Stomach (tissue), 9 donors: ENCODE results near the gene APBB3. TPM values are rescaled to one million over a fixed set of nuclear protein-coding genes. Genes with fewer than 3 reads are reported as not detected.
A peak's percentile ranks its signal among the peaks of the same experiment; 100 is the strongest.

Source experiments
- DNase-seq, 2 donors: peaks; one replicate each; pipeline versions ENCODE4 v3.0.0 to v3.0.0-alpha.2; 2013 to 2019
- H3K27ac ChIP-seq, 5 donors: fragments of 200-600 bp in 4 of 5; sonication (generic) in 4 of 5; one replicate each; pipeline ENCODE4 v1.5.1; 2013 to 2019; ENCODE audit warnings: mild to moderate bottlenecking in 1 of 5, moderate library complexity in 1 of 5
- H3K27me3 ChIP-seq, 3 donors: fragments of 200-600 bp; sonication (generic); one replicate each; pipeline ENCODE4 v1.5.1; 2017 to 2019; ENCODE audit warnings: mixed run types in 1 of 3
- H3K36me3 ChIP-seq, 4 donors: fragments of 200-600 bp; sonication (generic); 1 replicate in 3 of 4; 2 replicates in 1 of 4; pipeline ENCODE4 v1.5.1; 2016 to 2019
- H3K4me1 ChIP-seq, 4 donors: fragments of 200-600 bp; sonication (generic); one replicate each; pipeline ENCODE4 v1.5.1; 2016 to 2019
- H3K4me3 ChIP-seq, 4 donors: fragments of 200-600 bp; sonication (generic) in 3 of 4; one replicate each; pipeline ENCODE4 v1.5.1; 2016 to 2019; ENCODE audit warnings: mild to moderate bottlenecking in 1 of 4
- H3K9me3 ChIP-seq, 4 donors: fragments of 200-600 bp; sonication (generic); one replicate each; pipeline ENCODE4 v1.5.1; 2016 to 2019
- EP300 ChIP-seq: sonication (generic); formaldehyde crosslinking; IDR thresholded peaks from one replicate; pipeline ENCODE4 v1.6.1; 2017; ENCODE audit warnings: antibody characterized with exemption
- POLR2A ChIP-seq, 4 donors: fragments of 450-650 bp; IDR thresholded peaks; one replicate each; pipeline ENCODE4 v1.6.1; 2016; ENCODE audit warnings: antibody characterized with exemption in 4 of 4, control low read depth in 2 of 4, mild to moderate bottlenecking in 1 of 4, moderate library complexity in 1 of 4
- POLR2AphosphoS5 ChIP-seq, 3 donors: sonication (generic); formaldehyde crosslinking; IDR thresholded peaks; one replicate each; pipeline ENCODE4 v1.6.1; 2016; ENCODE audit warnings: antibody characterized with exemption in 3 of 3
- WGBS, 5 donors: extraction: QIAGEN DNeasy Blood & Tissue Kit in 3 of 5; methylation state at CpG; one replicate each; pipeline versions ENCODE4 v1.1.5 to v1.1.7; 2013 to 2018; 5-methylcytosine and 5-hydroxymethylcytosine counted together
- intact Hi-C: fragments of 100-400 bp; cut with DNase I; formaldehyde crosslinking; loops from one replicate; pipeline ENCODE4 v1.15.1; 2023; ENCODE audit warnings: low total_unique reads
- polyA plus RNA-seq, 3 donors: library from polyadenylated mRNA; stranded (reverse); fragments of 200-250 nt; gene quantifications; one replicate each; pipeline ENCODE4 v1.2.3, GENCODE V29; 2013
- total RNA-seq, 5 donors: library from RNA; depleted of rRNA; stranded (reverse); fragments of >200 nt; gene quantifications; one replicate each; pipeline versions ENCODE4 v1.1.0 to v1.2.3, GENCODE V29; 2014 to 2016
- TF ChIP-seq, protein P1 (sequence below), 7 experiments: fragments of 450-650 bp in 4 of 7; fragments of 200-600 bp in 3 of 7; sonication (generic) in 3 of 7; IDR thresholded peaks; one replicate each; pipeline ENCODE4 v1.5.1; 2016 to 2019; ENCODE audit warnings: antibody characterized with exemption in 7 of 7, control low read depth in 2 of 7, mild to moderate bottlenecking in 1 of 7
- donor health status: healthy with polysubstance abuse.
- donor health status: Bipolar disorder and iron deficiency.
- donor health status: healthy.

APBB3 gene
- total and polyA plus RNA-seq, 8 donors, result 5.4 to 40.8 (median 16.7) TPM

DNA sequence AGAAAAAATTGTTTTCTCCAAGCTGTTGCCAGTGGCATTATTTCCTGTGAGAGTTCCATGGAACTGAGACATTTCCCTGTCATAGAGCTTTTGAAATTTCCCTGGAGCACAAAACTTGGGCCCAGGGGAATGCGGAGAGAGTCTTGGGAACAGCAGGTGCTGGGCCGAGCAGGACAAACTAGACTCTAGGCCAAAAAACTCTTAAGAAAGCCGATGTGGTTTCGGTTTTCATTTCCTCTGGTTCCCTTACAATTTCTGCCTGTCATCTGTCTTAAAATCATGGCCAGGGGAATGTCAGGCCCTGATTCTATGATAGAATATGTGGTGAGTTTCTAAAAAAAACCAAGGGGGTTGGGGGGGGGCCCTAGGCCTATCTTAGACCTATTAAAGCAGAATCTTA, 4.8 kb upstream of the APBB3 start:
- intact Hi-C loops, result loop anchor here (5.0 kb wide), 1 partner anchor 63 kb away; the partner anchor contains the start of gene CD14
- peak overlapping the region in 4 of 5 donors; percentile 58 to 82 (median 66) for H3K27ac ChIP-seq
- H3K4me1 ChIP-seq, result peaks cover 15 to 56% (median 48%) of the 10 kb centered on the region in 4 donors
- H3K36me3 ChIP-seq, result peaks cover 19 to 42% (median 36%) of the 10 kb centered on the region in 4 donors
- no peak for DNase-seq
- TF ChIP-seq POLR2AphosphoS5 (IDR thresholded peaks at IDR 0.05) (no peak), EP300 (no peak), POLR2A (IDR thresholded peaks at IDR 0.05) (no peak)
- TF ChIP-seq, protein P1, sequence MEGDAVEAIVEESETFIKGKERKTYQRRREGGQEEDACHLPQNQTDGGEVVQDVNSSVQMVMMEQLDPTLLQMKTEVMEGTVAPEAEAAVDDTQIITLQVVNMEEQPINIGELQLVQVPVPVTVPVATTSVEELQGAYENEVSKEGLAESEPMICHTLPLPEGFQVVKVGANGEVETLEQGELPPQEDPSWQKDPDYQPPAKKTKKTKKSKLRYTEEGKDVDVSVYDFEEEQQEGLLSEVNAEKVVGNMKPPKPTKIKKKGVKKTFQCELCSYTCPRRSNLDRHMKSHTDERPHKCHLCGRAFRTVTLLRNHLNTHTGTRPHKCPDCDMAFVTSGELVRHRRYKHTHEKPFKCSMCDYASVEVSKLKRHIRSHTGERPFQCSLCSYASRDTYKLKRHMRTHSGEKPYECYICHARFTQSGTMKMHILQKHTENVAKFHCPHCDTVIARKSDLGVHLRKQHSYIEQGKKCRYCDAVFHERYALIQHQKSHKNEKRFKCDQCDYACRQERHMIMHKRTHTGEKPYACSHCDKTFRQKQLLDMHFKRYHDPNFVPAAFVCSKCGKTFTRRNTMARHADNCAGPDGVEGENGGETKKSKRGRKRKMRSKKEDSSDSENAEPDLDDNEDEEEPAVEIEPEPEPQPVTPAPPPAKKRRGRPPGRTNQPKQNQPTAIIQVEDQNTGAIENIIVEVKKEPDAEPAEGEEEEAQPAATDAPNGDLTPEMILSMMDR (IDR thresholded peaks at IDR 0.05), result no peak
- no peak overlapping the region for H3K4me3 ChIP-seq
- no peaks in the 10 kb centered on the region for H3K27me3 ChIP-seq
- 49 to 76% (median 62%) methylated on average over 4 of the region's 4 CpGs for WGBS, 5 donors
- H3K9me3 ChIP-seq, result no peaks in the 10 kb centered on the region

DNA sequence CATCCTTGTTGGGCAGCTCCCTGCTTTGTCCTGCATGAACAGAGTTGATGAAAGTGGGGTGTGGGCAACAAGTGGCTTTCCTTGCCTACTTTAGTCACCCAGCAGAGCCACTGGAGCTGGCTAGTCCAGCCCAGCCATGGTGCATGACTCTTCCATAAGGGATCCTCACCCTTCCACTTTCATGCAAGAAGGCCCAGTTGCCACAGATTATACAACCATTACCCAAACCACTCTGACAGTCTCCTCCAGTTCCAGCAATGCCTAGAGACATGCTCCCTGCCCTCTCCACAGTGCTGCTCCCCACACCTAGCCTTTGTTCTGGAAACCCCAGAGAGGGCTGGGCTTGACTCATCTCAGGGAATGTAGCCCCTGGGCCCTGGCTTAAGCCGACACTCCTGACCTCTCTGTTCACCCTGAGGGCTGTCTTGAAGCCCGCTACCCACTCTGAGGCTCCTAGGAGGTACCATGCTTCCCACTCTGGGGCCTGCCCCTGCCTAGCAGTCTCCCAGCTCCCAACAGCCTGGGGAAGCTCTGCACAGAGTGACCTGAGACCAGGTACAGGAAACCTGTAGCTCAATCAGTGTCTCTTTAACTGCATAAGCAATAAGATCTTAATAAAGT, 4.2 kb upstream of the APBB3 start:
- H3K36me3 ChIP-seq, result peaks cover 19 to 42% (median 36%) of the 10 kb centered on the region in 4 donors
- no peak for DNase-seq
- no peak for TF ChIP-seq POLR2A (IDR thresholded peaks at IDR 0.05)
- TF ChIP-seq, protein P1 (IDR thresholded peaks at IDR 0.05), result no peak
- no peak for TF ChIP-seq EP300
- no peak for TF ChIP-seq POLR2AphosphoS5 (IDR thresholded peaks at IDR 0.05)
- H3K27ac ChIP-seq, result peak overlapping the region in 4 of 5 donors; percentile 58 to 82 (median 66)
- no peaks in the 10 kb centered on the region for H3K9me3 ChIP-seq
- WGBS, 5 donors, result 85 to 100% (median 100%) methylated on average over 2 of the region's 2 CpGs
- H3K4me1 ChIP-seq, result peaks cover 18 to 61% (median 51%) of the 10 kb centered on the region in 4 donors
- H3K27me3 ChIP-seq, result no peaks in the 10 kb centered on the region
- no peak overlapping the region for H3K4me3 ChIP-seq
- intact Hi-C loops, result loop anchor here (5.0 kb wide), 1 partner anchor 64 kb away; the partner anchor contains the start of gene CD14

DNA sequence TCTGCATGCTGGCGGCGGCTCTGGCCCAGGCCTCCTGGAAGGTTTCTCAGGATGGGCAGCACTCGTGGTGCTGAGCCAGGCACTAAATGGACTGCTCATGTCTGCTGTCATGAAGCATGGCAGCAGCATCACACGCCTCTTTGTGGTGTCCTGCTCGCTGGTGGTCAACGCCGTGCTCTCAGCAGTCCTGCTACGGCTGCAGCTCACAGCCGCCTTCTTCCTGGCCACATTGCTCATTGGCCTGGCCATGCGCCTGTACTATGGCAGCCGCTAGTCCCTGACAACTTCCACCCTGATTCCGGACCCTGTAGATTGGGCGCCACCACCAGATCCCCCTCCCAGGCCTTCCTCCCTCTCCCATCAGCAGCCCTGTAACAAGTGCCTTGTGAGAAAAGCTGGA, 3.5 kb upstream of the APBB3 start:
- Histone ChIP-seq H3K27ac (peak overlapping the region in 2 of 5 donors; percentile 61 to 82), H3K27me3 (no peaks in the 10 kb centered on the region), H3K4me3 (no peak overlapping the region), H3K9me3 (no peaks in the 10 kb centered on the region), H3K4me1 (peaks cover 24 to 67% (median 58%) of the 10 kb centered on the region in 4 donors), H3K36me3 (peaks cover 19 to 42% (median 36%) of the 10 kb centered on the region in 4 donors)
- intact Hi-C loops, result loop anchor here (5.0 kb wide), 1 partner anchor 64 kb away; the partner anchor contains the start of gene CD14
- WGBS, 5 donors, result 88 to 97% (median 95%) methylated on average over 13 of the region's 13 CpGs
- DNase-seq, result no peak
- no peak for TF ChIP-seq POLR2AphosphoS5 (IDR thresholded peaks at IDR 0.05)
- TF ChIP-seq, protein P1 (IDR thresholded peaks at IDR 0.05), result no peak
- no peak for TF ChIP-seq EP300
- no peak for TF ChIP-seq POLR2A (IDR thresholded peaks at IDR 0.05)

DNA sequence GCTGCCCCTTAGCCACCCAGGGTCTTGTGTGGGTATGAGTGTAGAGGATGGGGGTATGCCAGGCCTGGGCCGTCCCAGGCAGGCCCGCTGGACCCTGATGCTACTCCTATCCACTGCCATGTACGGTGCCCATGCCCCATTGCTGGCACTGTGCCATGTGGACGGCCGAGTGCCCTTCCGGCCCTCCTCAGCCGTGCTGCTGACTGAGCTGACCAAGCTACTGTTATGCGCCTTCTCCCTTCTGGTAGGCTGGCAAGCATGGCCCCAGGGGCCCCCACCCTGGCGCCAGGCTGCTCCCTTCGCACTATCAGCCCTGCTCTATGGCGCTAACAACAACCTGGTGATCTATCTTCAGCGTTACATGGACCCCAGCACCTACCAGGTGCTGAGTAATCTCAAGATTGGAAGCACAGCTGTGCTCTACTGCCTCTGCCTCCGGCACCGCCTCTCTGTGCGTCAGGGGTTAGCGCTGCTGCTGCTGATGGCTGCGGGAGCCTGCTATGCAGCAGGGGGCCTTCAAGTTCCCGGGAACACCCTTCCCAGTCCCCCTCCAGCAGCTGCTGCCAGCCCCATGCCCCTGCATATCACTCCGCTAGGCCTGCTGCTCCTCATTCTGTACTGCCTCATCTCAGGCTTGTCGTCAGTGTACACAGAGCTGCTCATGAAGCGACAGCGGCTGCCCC, 2.9 kb upstream of the APBB3 start:
- peaks cover 24 to 73% (median 61%) of the 10 kb centered on the region in 4 donors for H3K4me1 ChIP-seq
- peaks cover 19 to 42% (median 36%) of the 10 kb centered on the region in 4 donors for H3K36me3 ChIP-seq
- DNase-seq, result no peak
- H3K9me3 ChIP-seq, result no peaks in the 10 kb centered on the region
- TF ChIP-seq POLR2A (IDR thresholded peaks at IDR 0.05), result no peak
- TF ChIP-seq, protein P1 (IDR thresholded peaks at IDR 0.05), result no peak
- TF ChIP-seq EP300, result no peak
- no peak for TF ChIP-seq POLR2AphosphoS5 (IDR thresholded peaks at IDR 0.05)
- peak overlapping the region in 1 of 4 donors; percentile 20 for H3K4me3 ChIP-seq
- H3K27ac ChIP-seq, result peak overlapping the region in 2 of 5 donors; percentile 82 to 95
- WGBS, 5 donors, result 88 to 91% (median 90%) methylated on average over 22 of the region's 22 CpGs
- intact Hi-C loops, result loop anchor here (5.0 kb wide), 1 partner anchor 65 kb away; the partner anchor contains the start of gene CD14
- no peaks in the 10 kb centered on the region for H3K27me3 ChIP-seq
